ENCODE measurements around the gene C22orf31.

The C22orf31 gene

DNA sequence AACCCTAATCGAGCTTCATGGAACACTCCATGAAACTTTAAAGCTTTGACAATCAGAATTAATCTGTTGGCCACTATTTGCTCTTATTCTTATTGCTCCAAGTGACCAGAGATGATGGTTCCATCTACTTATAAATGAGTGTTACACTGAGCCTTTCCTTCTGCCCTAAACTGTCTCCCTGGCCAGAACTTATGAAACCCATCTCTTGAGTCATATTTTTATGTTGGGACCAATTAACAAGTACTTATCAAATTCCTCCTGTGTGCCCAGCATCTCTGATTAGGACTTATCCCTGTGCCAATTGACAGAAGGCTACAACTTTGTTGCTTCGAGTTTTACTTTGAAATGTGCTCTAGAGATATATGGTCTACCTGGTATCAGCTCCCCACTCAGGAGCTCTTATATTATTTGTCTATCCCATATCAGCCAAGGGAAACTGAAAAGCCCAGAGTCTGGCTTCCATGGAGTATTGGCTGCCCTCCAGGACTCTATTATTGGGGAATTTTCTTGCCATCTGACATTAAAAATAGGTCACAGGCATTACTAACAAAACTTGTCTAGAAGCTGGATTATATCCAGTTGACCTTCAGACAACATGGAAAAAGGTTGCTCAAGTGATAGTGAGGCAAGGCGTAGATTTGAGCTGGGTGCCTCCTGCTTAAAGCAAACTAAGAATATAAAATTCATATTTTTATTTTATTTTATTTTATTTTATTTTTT lies 20.0 kb upstream of the C22orf31 start:
- no peak for DNase-seq (ENCODE audit: low spot score)

DNA sequence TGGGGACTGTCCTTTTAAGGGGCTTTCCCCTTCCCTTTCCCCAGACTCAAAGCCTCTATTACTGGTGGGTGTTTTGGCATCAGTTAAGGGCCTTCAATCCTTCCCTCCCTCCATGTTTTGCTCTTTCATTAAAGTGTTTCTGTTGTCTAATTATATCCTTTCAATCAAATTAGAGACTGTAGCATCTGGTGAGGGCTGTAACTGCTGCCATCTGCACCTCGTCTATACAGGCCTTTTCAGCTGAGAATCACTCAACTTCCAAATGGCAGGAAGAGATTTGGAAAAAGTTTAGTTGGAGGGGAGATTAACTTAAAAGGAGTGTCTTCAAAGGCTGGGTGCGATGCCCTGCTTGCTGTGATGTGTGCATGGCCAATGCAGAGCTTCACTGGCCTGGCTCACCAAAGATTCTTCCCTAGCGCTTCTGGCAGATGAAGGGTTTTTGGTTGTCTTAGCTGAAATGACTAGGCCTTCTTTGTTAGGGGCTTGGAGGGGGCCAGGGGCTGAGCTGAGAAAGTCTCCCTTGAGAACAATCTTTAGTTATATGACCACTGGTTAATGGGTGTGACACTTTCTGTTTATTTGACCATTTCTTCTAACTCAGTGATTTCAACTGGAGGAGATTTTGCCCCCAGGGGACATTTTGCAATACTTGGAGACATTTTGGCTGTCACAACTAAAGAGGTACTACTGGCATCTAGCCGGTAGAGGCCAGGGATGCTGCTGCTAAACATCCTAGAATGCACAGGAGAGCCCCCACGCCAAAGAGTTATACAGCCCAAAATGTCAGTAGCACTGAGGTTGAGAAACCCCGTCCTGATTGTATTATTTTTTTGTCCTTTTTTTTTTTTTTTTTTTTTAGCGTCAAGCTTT lies 18.7 kb upstream of the C22orf31 start:
- DNase-seq (ENCODE audit: low spot score) = no peak

DNA sequence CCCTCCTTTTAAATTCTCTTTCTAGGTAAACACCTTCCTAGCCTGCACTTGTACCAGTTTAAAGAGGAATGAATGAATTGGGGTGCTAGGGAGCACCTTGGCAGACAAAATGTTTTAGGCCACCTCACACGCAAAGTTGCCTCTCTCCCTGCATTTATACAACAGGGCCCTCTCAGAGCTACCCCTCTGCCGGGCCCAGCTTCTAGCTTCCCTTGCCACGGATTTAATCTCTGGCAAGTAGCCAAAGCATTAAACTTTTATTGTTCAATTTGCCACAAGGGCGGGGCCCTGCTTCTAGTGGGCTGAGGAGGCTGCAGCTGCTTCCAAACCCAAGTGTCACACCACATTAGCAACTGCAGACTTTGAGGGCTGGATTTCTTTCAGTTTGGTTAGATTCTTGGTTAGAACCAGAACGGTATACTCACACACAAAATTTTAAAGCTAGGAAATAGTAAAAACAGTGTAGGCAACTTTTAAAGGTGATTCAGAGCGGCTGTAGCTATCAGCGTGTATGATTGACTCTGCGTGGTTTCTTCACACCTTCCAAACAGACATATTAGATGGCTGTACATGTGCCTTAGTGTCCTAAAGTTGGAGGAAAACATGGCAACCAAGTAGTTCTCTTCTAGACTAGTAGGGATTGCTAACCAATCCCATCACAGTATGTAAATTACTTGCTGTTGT lies 17.7 kb upstream of the C22orf31 start:
- DNase-seq (ENCODE audit: low spot score) = no peak

DNA sequence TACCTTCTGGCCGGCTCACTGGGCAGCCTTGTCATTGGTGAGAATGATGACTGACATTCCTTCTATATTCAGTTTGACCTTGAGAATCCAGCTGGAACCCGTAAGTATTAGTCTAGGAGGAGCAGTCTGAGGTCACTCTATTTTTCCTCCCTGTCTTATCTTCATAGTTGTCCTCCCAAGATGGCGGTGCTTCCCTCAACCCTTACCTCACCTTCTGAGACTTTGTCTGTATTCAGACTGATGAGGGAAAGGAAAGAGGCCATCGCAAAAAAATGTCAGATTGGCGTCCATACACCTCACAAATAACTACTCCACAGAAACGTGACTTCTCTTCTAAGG lies 17.2 kb upstream of the C22orf31 start:
- DNase-seq (ENCODE audit: low spot score) = no peak

DNA sequence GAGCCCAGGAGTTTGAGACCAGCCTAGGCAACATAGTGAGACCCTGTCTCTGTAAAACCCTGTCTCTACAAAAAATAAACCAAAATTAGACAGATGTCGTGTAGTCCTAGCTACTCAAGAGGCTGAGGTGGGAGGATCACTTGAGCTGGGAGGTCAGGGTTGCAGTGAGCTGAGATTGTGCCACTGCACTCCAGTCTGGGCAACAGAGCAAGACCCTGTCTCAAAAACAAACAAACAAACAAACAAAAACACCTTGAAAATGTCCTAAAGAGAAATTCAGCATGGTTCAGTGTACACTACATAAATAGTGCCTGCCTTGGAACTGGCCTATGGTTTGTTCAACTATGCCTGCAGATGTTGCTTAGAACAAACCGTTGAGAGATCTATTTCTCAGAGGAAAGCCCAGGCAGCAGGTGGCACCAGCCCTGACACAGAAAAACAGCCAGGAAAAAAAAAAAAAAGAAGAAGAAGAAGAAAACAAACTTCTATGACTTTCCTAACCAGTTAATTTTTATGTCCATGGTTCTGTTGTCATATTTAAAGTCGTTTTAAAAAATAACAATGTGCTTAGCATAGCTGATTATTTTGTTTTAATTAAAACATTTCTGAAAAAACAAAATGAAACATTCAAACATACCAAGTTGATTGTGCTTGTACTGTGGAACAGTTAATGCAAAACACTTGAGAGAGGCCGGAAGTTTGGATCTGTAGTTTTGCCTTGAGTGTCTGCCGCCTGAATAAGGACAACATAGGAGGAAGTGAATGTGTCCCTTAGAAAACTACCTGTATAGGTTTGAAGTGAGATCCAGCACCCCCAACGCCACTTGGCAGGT lies 16.6 kb upstream of the C22orf31 start:
- no peak for DNase-seq (ENCODE audit: low spot score)

DNA sequence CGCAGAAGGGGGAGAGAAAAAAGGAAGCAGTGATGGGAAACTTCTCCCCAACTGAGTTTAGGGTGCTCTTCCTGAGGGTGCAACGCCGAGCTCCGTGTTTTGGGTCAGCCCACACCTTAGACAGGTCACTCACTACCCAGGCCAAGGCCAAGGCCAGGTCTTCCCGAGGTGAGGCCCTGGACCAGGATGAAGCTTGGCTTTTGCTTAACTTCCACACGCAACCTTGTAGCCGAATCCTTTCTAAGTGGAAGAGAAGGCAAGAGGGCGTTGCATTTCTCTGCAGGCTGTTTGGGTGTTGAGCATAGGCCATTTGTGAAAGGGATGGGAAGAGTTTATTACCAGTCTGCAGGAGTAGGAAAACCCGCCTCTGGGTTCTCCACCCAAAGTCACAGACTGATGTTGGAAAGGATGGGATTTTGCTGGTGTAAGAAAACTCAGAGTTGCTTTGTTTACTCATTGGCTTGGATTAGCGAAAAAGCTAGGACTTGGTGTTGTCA lies 12.7 kb upstream of the C22orf31 start:
- DNase-seq (ENCODE audit: low spot score) = no peak

DNA sequence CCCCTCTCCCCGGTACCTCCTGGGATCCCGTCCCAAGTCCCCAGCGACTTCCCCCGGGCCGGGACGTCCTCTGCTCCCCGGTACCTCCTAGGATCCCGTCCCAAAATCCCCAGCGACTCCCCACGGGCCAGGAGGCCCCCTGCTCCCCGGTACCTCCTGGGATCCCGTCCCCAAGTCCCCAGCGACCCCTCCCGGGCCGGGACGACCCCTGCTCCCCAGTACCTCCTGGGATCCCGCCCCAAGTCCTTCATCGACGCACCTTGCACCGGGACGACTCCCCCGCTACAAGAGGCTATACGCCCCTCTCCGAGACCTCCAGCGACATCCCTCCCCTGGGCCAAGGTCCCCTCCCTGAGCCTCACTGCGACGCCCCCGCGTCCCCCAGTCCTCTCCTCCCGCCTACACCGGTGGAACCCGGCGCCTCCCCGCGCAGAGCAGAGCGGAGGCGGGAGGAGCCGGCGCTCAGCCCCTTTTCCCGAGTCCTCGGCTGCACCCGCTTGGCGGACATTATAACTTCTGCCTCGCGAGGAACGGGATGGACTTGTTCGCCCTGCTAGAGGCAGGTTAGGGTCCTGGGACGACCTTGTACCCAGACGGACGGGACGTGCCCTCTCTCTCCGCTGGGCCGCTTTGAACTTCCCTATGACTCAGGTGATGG lies 12.1 kb upstream of the C22orf31 start:
- DNase-seq (ENCODE audit: low spot score) = no peak

DNA sequence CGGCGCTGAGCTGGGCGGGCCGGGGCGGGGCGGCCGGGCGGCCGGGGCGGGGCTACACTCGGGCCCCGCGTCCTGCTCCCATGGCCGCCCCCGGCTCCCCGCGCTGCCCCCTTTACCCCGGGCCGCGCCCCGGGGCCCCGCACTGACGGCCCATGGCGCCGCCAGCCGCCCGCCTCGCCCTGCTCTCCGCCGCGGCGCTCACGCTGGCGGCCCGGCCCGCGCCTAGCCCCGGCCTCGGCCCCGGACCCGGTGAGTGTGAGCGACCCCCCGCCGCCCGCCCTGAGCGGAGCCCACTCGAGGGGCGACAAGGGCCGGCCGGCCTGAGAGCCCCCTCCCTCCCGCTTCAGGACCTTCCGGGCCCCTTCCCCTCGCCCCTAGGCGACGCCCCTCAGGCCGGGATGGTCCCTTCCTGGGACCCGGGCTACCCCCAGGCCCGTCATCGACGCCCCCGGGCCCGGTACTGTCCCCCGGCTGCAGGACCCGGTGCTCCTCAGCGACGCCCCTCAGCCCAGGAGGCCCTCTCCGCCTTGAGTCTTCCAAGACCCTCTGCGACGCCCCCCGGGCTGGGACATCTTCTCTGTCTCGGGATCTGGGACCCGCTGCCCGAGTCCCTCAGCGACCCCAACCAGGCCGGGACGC lies 11.5 kb upstream of the C22orf31 start, which contains the start of gene KREMEN1:
Gene KREMEN1, plus strand, starts transcription at position 57 of the 639 bp plus-strand sequence. Its CDS starts 96 bp downstream, at position 153.
- DNase-seq (ENCODE audit: low spot score) = no peak

DNA sequence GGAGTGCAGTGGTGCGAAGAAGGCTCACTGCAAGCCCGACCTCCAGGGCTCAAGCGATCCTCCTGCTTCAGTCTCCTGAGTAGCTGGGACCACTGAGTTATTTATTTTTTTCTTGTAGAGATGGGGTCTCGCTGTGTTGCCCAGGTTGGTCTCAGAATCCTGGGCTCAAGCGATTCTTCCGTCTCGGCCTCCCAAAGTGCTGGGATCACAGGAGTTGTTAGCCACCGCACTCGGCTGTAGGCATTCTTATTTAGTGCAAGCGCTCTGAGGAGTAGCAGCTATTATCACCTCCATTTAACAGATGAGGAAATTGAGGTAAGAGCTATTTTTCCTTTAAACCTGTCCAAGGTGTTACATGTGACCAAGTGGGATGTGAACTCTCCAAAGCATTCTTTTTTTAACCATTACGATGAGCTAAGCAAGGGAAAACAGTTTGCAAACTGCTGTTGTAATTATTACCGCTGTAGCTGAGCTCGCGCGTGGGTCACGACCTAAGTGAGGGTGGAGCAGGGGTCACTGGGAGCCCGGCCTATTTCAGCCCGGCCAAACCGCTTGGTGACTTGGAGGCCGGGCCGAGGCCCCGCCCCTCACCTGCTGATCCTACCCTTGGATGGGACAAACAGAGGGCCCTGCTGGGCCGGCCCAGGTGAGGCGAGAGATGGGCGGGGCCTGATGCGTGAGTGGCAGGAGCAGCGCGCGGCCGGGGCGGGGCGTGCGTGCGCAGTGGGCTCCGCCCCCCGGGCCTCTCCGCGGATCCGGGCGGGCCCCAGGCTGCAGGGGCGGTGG lies 10.8 kb upstream of the C22orf31 start:
- DNase-seq (ENCODE audit: low spot score) = peak; percentile 41

DNA sequence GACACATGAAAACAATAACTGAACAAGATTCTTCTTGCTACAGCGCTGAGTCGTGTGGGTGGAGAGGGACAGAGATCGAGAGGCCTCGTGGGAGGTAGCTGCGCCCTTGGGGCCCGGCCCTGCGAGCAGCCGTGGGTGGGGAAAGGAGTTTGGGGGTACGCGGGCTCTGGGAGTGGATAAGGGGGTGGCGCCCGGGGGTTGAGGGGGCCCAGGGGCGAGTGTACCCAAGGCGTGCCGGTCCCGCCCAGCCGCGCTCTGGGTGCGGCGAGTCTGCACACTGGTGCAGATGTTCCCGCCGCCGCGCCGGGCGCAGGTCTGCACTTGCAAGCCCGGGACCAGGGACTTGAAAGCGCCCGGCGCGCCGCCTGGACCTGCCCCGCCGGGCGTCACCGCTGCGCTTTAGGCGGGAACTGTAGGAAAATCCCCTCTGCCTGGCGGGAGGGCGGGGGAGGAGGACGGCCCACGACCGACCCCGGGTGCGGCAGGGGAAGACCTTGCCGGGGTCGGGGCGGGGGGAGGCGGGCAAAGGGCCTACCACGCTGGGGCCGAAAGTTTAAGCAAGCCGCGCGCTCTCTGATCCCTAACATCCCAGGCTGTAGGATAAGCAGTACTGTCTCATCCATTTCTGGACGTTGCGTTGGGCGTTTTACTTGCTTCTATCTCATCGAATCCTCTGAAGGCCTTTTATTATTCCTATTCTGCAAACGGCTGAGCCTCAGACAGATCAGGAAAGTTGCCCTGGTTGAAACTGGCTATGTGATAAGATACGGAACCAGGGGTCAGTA lies 9.8 kb upstream of the C22orf31 start:
- DNase-seq (ENCODE audit: low spot score) = no peak

DNA sequence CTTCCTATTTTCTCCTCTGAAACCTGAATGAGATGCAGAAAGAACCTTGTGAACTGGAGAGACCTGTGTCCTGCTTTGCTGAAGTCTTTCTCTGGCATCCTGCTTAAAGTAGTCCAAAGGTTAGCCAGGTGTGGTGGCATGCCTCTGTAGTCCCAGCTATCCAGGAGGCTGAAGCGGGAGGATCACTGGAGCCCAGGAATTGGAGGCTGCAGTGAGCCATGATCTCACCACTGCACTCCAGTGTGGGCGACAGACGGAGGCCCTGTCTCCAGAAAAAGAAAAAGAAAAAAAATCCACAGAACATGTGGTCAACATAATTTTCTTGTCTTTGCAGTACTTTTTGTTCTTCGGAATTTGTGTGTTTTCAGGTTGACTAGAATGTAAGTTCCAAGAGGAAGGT lies 8.9 kb upstream of the C22orf31 start:
- no peak for DNase-seq (ENCODE audit: low spot score)

DNA sequence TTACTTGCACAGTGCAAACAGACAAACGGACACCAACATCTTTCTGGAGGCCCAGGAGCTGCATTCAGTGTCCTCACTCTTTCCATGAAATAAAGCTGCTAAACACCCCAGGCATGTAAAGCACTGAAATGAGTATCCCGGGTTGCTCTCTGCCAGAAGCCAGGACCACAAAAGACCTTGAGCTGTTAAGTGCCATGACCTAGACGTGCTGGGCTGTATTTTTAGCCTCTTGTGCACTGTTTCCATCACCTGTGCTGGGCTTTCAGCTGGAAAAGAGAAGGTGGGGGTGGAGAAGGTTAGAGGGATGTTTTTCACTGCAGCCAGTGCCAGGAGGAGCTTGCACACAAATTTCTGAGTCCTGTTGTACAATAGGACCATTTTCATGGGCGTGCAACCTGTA lies 7.8 kb upstream of the C22orf31 start:
- DNase-seq (ENCODE audit: low spot score) = no peak

DNA sequence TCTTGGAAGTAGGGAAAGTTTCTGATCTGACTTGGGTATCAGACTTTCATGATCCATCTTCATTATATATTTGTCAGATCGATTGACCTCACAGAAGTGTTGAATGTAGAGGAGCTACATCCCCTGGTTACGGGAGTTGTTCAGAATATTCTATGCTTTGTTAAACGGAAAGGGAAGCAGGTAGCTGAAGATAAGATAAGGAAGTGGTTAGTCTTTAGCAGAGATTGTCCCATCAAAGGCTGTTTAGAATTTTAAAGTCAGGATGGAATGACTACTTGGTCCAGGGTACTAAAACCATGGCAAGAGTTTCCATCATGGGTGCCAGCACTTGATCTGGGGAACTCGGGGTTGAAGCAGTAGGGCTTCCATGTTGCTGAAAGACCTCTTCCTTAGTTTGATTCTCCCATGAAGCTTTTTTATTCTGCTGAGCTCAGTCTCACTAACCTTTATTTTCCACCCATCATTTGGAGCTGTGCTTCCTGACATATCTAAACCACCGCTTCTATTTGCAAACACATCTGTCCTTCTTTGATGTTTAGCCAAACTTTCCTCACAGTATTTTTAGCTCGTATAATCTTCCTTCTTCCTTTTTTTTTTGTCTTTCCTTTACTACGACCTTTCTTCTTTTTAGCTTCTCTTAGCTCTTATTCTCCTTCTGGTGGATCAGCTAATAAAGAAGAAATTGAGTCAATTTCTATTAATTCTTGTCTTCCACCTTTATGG lies 4.0 kb upstream of the C22orf31 start:
- no peak for DNase-seq (ENCODE audit: low spot score)

DNA sequence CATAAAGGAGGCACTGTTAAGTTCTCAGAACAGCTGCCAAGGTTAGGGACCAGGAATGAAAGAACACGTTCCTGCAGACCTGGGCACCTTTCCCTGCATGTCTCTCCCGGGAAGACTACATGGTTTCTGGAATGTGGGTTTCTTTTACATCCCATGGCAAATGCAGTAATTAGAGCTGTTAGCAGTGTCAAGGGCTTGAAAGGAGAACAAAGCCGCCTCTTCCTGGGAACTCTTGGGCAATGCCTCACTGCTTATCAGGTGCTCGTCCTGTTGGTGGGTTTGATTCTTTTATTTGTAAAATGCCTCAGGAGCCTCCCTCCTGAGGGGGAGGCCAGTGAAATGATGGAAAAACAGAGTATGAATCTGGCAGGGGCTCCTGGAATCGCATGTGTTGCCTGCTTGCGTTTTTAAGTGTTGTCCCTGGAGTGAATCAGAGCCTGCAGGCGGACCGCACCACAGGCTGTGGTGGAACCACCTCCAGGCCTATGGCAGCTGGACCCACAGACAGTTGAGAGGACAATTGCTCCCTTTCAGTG lies 723 bp upstream of the C22orf31 start:
- DNase-seq (ENCODE audit: low spot score) = no peak

DNA sequence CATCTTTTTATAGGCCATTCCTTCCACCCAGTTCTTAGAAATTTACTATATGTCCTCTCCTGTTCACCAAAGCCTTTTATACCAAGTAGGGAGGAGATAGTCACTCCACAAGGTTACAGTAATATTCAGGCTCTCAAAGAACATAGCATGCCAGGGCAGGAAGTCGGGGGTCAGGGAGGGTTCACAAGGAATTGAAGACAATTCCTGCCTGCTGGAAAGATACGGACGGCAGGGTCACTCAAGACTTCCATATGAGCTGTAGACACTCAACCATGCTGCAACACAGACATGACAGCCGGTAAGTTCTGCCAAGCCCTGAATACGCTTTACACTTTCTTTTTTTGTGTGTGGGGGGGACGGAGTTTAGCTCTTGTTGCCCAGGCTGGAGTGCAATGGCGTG lies 700 bp downstream of the C22orf31 start:
- DNase-seq (ENCODE audit: low spot score) = no peak

DNA sequence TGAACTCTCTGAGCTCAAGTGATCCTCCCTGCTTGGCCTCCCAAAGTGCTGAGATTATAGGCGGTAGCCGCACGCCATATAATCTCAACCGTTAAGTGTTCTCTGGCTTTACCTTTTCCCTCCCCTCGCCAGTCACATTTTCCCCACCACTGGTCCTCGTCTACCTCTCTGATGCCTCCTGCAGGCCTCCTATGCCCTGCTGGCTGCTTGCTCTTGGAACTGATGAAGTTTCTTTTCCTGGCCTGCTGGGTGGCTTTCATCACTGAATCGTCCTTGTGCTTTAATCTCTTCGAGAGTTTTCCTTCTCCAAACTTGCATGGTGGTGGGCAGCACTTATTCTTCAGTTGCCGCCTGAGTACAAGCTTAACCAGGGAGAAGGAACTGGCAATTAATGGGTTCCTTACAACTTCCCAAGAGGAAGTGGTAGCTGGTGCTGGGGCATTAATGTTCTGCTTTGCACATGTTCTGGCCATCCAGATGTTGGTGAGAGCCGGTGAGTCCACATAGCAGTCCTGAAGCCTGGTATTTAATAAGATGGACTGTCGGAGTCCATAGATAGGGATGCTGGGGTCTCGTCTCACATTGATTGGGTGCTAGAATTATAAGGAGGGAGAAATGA lies 1.3 kb downstream of the C22orf31 start:
- no peak for DNase-seq (ENCODE audit: low spot score)

DNA sequence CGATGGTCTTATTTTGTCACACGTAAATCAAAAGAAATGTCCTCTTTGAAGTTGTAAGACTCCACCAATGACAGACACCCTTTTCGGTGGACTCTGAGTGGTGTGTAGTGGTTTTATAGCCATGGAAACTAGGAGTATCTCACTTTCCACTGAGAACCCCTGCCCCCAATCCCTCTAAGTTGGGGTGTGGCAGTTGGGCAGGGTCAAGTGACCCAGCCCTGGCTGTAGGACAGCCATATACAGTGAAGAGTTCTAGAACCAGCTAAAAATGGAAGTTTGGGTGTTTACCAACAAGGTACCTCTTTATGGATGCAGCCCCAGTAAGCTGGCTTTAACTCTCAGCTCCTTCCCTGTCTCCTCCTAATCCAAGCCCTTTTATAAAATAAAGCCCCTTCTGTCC lies 5.2 kb downstream of the C22orf31 start:
- no peak for DNase-seq (ENCODE audit: low spot score)
